COLO668 (cell line): Measurements from ENCODE around the gene WWOX.
"Not testable (repeated sequence)": the region's sequence is repeated elsewhere in the genome, so short reads cannot be mapped to it uniquely, and the experiment has no call there.

Experiments
- DNase-seq: peaks from one replicate; lab custom pipeline; 2025; ENCODE audit not compliant: unreplicated experiment; lab: John Stamatoyannopoulos, UW

The WWOX gene

DNA sequence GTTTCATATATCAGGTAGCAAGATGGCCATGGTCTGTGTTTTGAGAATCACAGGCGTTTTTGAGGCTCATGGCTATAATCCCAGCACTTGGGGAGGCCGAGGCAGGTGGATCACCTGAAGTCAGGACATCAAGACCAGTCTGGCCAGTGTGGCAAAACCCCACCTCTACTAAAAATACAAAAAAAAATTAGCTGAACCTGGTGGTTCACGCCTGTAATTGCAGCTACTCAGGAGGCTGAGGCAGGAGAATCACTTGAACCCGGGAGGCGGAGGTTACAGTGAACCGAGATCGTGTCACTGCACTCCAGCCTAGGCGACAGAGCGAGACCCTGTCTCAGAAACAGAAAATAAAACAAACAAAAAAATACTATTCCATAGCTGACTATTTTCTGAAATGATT is 415.4 kb downstream of the WWOX start:
- not testable (repeated sequence) for DNase-seq

DNA sequence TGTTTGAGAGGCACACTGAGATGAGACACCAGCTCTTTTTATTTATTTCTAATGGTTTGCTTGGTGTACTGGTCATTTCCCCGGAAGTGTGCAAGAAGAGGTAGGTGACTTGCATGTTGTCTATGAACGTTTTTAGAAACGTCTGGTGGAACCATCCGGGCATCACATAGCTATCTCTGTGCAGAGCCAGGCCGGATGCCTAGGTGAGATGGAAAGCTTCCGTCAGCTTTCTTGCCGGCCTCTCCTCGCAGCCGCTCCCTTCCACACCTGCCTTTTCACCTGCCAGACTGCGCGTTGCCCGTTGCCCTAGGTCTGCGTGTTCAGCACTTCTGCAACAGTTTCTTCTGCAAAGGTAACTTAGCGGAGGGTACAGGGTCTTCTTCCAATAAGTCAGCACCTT is 416.0 kb downstream of the WWOX start:
- DNase-seq, result peak; percentile 68

DNA sequence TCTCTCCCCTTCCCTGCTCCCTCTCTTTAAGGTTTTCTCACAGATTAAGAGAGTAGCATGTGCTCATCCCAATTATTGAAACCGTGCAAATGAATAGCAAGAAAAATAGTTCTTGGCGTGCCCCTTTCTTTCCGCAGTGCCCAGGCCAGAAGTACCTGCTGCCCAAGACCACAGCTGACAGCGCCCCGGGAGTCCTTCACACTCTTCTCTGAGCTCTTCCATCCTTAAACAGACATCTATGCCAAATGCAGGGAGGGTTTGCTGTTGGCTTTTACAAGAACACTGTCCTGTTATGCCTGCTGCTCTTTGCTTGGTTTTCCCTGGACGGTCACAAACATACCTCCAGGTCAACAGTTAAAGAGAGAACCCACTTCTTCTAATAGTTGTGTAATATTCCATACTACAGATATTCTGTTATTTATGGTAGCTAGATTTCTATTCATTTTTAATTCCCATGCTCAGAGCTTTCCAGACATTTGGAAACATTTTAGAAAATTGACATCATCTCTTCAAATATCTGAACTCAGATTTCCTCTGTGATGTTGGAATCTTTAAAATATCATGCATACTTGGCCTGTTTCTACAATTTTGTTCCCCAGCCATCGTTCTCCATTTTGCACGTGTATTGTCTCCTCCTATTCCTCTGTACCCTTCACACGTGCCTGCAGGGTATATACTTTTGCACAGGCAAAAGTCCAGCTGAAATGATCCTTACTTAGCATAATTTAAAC is 416.7 kb downstream of the WWOX start:
- DNase-seq, result no peak

DNA sequence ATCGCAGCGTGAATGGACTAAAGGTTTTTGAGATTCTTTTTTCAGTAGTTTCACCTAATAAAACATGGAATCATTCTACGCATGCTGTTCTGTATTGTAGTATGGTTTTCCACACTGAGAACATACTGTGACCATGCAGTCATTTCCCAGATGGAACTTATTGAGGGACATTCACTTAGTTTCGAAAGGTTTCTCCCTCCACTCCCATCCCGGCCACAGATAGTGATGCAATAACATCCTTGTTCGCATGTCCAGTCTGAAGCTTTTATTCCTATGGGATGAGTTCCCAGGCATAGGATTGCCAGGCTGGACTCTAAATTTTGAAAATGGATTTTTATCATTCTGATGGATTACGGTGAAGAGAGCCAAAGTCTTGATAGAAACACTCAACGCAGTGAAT is 420.4 kb downstream of the WWOX start:
- DNase-seq, result no peak

DNA sequence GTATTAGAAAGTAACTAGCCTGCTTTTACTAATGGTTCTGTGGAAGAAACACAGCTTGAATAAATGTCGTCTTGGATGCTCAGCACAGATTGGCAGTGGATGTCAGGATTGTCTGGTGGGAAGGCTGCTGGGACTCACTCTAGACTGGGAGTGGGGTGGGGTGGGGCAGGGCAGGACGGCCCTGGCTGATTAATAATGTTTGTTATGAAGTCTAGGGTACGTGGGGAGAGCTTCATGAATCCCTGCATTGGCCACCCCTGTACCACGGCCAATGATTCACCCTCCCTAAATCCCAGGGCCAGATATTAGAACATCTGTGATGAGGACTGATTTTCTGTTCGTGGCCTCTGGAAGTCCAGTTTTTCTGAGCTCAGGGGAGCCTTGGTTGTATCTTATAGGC is 421.0 kb downstream of the WWOX start:
- DNase-seq, result no peak

DNA sequence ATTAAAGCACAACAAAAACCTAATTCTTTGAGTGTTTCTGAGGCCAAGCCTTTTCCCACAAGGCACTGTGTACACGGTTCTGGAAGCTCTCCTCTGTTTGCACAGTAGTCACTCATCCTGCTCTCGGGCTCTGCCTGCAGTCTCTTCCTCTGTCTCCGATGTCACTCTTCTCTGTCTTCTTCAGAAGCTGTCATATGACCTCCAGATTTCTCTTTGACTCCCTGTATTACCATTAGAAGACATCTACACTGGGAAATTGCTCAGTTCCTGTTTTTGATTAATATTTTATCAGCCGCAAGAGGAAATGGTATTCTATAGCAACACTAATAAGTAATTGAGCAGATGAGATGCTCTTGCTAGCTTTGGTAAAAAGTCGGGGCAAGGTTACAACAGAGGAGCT is 422.9 kb downstream of the WWOX start:
- peak; percentile 21 for DNase-seq

DNA sequence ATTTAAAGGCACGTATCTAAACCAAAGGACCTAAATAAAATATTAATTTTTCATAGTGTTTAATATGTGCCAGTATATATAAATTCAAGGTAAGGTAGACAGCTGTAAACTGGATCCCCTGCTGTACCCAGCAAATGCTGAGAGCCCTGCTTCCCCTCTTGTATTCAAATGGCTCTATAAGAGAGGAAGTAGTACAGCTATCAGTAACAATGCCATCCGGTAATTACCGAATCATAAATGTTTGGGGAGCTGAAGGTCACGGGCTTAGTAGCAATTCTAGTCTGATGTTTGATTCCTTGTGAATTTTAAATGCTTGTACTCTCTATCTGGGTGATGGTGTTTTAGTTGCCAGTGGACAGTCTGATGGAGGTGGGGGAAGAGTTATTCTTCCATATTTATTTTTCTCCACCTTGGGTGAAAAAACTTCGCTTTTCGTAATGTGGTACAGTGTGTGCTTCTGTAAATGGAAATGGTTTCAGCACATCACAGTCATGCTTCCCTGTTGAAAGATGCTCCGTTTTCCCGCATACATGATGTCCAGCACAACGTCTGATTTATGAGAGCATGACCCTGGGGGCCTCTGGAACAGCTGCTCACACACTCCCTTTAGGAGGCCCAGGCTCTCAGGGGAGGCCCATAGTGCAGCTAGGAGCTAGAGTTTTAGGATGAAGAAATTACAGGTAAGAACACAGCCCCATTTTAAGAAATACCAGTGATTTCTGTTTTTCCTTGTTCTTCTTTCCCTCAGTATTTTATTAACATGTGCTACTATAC is 423.9 kb downstream of the WWOX start:
- peak; percentile 61 for DNase-seq

DNA sequence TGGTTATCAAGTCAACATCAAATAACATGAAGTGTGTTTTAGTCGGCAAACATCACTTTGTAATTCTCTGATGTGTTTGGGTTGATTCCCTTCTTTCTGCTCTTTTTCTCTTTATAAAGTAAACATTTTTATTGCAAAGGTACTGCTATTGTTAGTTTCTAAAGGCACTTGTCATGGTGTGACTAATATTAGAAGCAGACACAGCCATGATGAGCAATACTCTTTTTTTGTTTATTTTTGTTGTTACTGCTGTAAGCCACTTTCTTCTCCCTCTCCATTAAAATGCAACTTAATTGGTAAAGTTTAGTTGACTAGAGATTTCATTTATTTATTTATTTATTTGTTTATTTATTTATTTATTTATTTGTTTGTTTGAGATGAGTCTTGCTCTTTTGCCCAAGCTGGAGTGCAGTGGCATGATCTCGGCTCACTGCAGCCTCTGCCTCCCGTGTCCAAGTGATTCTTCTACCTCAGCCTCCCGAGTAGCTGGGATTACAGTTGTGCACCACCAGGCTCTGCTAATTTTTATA is 424.7 kb downstream of the WWOX start:
- no peak for DNase-seq

DNA sequence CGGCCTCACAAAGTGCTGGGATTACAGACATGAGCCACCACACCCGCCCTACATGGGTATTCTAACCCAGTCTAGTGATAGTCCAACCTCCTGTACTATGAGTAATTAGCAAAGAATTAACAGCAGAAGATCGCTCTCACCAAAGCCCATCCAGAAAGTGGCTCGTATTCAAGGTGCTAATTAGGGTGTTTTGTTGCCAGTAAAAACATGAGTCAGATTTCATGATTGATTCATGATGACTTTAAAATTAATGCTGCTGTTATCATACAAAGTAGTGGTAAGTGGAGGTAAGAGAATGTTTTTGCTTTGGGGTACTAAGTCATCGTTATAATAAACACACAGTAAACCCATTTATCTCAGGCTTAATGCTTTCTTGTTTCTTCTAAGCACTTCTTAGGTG is 428.8 kb downstream of the WWOX start:
- no peak for DNase-seq

DNA sequence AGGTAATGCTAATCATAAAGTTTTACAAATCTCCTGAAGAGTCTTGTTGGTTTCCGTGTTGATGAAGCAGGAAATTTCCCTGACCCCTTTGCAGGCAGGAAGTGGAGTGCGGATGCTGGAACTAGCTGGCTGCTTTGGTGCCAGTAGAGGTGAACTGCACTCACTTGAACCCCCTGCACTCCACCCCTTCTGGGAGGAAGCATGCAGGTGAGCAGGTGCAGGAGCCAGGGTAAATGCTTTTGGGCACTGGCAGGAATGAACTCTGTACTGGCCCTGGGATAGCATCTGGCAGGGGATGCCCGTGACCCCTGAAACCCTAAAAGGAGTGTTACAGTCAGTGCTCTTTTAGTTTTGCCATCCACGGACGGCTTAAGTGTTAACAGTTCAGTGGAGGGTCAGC is 430.4 kb downstream of the WWOX start:
- no peak for DNase-seq

DNA sequence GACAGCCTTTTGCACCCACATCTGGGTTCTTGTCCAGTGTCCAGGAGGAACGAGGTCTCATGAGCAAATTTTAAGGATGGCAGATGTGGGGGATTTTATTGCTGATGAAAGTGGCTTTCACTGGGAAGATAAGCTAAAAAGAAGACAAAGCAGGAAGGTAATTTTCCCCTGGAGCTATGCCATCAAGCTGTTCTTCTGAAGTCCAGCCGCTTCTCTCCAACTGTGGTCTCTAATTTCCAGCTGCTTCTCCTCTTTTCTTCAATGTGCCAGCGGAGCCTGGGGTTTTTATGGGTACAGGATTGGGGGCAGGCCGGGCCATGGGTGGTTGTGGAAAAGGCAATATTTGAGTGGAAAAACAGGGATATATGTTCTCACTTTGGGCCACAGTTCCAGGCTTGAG is 430.8 kb downstream of the WWOX start:
- no peak for DNase-seq

DNA sequence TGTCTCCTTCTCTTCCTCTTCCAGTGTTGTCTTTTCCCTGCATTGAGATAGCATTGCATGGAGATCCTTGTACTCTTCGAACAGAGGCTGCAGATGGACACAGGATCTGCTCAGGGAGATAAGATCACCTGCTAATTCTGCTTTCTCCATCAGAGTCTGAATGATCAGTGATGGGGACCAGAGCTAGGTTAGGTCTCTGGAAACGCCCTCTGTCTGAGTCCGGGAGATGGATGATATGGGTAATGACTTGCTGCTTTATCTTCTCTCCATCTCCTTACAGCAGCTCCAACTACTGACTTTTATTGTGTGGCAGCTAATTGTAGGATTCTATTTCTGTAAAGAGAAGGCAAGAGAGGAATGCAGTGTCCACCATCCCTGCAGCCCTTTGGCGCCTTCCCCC is 435.6 kb downstream of the WWOX start:
- no peak for DNase-seq

DNA sequence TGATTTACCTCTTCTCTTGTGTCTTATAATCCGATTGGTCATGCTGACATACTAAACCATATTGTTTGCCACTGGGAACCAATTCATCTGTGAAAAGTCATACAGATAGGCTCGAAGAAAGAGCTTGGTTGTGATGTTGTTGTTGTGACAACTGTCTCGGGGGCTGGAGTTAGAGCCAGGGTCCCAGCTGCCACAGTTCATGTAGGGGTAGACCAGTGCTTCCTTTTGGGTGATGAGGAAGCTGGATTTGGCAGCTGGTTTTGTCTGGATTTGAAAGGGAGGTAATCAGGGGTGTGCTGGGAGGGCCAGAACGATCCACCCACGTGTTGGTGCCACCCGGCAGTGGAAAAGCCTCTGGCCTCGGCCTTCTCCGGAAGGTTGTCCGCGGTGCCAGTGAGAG is 438.1 kb downstream of the WWOX start:
- DNase-seq, result no peak

DNA sequence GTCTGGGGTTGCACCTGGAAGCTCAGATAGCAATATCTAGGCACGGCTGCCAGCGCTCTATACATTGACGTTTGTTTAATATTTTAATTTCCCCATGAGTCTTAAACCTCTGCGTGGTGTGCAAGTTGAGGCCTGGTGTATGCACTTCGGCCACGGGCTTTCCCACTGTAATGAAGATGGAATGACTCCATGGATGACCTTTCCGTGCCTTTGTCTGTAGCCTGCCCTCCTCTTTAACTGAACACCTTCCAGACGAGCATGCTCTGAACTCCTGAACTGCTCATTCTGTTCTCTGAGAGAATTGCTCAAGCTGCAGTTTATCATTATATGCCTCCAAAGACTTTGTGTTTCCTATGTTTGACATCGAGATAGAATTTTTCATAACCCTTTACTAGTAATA is 438.8 kb downstream of the WWOX start:
- no peak for DNase-seq

DNA sequence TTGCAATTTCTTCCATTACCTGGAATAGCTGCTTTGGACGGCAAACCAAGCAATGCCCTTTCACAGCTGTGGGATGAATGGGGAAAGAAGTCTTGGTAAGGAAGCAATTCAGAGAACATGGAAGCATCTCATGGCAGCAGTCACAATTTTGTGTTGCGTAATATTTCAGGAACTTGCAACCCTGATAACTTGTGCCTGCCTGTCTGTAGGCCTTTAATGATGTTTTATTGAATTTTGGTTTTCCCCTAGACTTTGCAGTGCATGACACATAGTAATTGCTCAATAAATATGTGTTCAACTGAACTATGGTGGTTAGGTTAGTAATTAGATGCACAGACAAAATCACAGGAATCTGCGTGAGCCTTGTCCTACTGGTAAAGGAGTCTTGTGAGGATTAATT is 439.5 kb downstream of the WWOX start:
- no peak for DNase-seq

DNA sequence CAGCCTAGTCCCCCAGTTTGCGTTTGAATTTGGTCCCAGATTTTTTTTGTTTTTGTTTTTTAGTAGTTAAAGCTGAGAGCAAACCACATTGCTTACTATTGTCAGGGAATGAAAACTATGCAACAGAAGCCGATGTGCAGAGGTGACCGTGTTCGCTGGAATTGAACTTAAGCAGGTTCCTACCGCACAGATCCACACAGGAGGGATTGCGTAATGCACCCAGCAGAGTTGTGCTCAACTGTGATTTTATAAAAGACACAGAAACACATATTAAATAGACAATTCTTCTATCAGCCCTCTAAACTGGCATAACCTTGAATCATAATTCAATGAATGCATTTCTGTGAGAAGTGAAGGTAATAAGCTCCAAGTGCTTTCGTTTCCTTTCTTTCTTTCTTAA is 443.0 kb downstream of the WWOX start:
- no peak for DNase-seq

DNA sequence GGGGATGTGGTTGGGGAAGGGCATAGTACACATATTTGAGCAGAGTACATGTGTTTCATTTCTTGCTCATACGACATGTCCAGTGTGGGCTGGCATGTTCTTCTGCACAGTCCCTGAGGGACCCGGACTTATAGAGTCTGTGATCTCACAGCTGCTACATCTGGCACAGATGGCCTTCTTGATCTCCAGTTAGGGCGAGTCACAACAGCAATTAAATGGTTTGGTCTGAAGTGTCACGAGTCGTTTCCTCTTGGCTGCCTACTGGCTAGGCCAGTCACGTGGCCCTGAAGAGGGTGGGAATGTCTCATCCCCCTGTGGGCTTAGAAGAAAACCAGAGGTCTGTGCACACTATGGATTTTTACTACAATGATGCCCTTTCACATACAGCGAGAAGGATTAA is 443.6 kb downstream of the WWOX start:
- DNase-seq, result peak; percentile 14

DNA sequence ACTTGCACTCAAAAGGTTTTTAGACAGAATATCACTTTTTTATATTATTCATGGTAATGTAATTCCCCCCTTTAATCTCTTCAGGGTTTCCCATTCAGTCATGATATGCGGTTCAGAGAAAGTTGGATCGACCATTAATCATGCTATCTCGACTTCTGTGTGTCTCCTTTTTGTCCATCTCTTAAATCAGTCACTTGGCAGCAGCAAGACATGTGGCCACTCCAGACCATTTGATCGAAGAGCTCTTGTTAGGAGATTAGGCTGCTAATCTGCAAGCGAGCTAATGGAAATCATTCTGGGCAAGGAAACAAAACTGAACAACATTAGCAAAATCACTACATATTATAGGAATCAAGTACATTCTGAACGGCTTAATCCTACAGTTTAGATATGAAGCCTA is 449.9 kb downstream of the WWOX start:
- DNase-seq, result no peak

DNA sequence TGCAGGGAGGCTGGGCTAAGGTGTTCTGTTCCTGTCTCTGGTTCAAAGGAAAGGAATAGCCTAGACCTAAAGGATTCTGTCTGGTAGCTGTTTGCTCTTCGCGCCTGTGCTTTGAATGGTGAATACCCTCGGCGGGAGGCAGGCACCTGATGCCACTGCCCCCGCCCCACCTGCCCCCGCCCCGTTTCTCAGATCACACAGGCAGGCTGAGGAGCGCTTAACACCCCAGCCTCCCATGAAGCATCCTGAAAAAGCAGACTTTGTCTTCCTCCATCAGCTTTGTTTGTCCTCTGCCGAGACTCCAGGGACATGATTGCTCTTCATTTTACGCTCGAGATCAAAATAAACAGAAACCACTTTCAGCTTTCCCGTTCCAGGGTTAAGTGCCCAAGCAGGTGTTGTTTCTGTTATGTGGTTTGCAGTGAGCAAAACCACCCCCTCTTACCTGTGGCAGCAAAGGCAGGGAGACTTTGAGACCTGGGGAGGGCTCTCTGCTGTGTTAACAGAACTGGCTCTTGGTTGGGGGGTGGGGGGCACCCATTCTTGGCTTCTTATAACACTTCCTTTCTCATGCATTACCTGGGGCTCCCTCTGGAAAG is 452.1 kb downstream of the WWOX start:
- peak; percentile 93 for DNase-seq

DNA sequence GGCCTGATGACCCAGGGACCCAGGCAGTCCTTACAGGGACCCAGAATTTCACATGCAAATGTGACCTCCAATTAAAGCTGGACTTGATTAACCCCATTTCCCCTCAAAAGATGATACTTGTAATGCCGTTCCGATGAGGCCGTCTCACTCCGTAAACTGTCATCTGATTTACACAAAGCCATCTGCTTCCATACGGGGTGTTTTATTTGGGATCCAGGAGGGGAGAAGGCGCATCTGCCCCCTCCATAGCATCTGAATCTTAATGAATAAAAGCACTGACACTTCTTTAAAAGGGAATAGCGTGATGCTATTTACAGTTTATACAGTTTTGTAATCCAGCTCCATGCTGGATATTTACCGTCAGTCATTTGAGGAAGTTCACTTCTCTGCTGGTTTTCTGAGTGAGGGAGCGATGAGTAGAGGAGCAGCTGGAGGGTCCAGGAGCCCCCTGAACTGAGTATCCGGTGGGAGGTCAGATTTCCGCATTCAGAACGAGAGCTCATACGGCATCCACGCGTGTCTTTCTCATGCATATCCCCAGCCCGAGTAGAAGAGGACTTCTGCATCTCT is 452.7 kb downstream of the WWOX start:
- peak; percentile 60 for DNase-seq

DNA sequence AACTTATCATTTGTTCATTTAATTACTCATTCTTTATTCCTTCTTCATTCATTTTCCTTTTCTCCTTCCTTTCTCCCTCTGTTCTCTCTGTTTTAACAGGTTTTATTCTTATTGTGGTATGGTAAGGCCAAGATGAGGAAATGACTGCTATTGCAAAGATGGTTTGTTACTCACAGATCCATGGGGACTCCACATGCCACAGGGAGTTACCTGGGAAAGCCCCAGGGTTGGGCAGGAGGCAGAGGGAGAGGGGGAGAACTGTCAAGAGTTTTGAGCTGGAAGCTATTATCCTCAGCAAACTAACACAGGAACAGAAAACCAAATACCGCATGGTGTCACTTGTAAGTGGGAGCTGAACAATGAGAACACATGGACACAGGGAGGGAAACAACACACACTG is 453.3 kb downstream of the WWOX start:
- peak; percentile 60 for DNase-seq
